GM12872 (cell line): ENCODE data around the gene XRCC1.
A peak's percentile ranks its signal among the peaks of the same experiment; 100 is the strongest.

Source experiments
- CTCF ChIP-seq: IDR thresholded peaks from 3 replicates; pipeline ENCODE4 v1.5.1; 2011; ENCODE audit warnings: low read depth, mild to moderate bottlenecking, low read length, moderate library complexity; ENCODE audit not compliant: insufficient read depth

XRCC1 gene

GRCh38 chr19:43564800-43565199 lies 10.5 kb downstream of the XRCC1 start:
- no peak for TF ChIP-seq CTCF

DNA sequence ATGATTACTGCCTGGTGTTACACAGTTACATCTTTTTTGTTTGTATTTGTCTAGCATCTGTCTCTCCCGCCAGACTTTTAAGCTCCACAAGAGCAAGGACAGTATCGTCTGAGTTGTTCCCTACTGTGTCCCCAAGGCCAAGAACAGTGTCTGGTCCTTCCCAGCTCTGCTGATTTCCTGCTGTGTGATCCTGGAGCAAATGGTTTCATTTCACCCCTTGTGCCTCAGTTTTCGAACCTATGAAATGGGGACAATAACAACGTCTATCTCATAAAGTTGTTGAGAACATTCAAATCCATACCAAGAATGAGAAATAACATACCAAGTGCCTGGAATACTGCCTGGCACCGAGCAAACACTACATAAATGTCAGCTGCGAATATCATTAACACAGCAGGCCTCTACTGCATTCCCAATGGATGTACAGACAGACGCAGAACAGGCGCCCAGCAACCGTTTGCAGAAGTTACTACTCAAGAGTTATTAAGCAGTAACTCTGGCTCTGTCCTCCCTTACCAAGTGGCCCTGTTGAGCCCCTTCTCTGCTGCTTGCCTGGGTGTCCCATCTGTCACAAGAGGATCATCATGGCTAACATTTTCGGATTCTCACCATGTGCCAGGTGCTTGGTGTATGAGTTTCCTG lies 11.4 kb downstream of the XRCC1 start:
- no peak for TF ChIP-seq CTCF

- TF ChIP-seq CTCF, result no peak
Measured at GRCh38 chr19:43562698-43563241, 12.6 kb downstream of the XRCC1 start.

- no peak for TF ChIP-seq CTCF
Measured at GRCh38 chr19:43562226-43562697, 13.1 kb downstream of the XRCC1 start.

GRCh38 chr19:43561139-43561970 lies 14.0 kb downstream of the XRCC1 start:
- no peak for TF ChIP-seq CTCF

DNA sequence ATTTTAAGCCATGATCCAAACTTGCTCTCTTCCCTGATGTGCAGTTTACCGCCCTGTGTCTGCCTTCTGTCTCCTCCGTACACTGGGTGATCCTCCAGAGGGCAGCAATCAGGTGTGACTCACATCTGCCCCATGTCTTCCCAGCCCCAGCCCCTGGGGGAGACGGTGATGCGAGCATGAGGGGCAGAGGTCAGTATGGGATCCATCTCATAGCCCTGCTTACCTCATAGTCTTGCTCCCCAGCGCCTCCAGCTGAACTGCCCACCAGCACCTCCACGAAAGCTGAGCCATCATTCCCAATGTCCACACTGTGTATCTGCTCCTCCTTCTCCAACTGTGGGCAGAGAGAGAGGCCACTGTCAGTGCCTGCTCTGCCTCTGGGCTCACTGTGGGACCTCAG lies 14.6 kb downstream of the XRCC1 start:
- peak; percentile 20; the same call in 1 of the 3 replicates for TF ChIP-seq CTCF

DNA sequence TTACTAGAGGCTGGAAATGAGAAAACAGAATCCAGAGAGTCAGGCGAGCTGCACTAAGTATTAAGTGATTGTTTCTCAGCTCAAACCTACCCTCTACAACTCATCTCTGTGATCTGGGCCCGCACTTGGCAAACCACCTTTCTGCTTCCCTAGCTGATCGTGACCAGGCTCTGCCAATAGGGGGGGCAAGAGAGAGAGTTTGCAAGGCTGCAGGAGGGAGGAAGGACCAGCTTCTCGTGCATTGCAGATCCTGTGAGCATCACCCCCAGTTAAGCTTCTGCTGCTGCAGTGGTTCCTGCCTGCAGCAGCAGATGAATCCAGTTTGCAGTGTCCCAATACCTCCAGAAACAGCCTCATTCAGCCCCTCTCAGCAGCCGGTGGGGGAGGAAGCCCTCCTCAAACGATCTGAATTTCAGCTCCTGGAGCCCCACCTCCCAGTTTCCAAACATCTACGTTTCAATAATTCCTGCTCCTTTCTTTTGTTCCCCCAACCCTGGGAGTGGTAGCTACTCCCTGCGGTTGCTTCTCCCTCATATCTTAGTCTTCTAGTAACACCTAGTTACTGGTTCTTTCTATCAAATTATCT lies 20.0 kb downstream of the XRCC1 start:
- TF ChIP-seq CTCF, result peak; percentile 97
